ENCODE measurements around the gene APBA2. TPM values are rescaled to one million over a fixed set of nuclear protein-coding genes. Genes with fewer than 3 reads are reported as not detected.
A peak's percentile ranks its signal among the peaks of the same experiment; 100 is the strongest.

The APBA2 gene
- total and polyA plus RNA-seq, 2 of the 4 experiments (the other 2 are of a cell fraction), result 21.7 to 33.0 TPM

DNA sequence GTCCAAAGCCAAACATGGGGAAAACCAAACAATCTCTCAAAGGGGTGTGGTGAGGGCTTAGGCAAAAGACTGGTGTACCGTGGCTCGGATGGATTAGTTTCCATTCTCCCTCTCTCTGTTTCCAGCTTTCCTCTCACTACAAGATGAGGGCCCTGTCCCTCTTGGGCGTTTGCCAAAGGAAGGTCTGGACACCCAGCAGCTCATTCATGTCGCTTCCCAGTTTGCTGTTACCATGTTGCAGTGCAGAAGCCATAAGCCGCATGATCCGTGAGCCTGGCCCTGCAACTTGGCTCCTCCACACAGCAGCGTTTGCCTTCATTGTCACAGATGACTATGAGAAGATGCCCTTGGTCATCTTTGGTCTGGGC, 92.2 kb downstream of the APBA2 start:
- BruUV-seq (replicated peaks), result no TSS peak
- Histone ChIP-seq H3K27ac (ENCODE audit: insufficient read depth, low read length) (no peak overlapping the region), H2BK20ac (ENCODE audit: low read depth, low read length) (peak overlapping the region; percentile 49), H3K14ac (replicated peaks; ENCODE audit: low read depth, low read length) (no peak overlapping the region; the same call in 1 of the 2 replicates), H4K5ac (ENCODE audit: low read depth, low read length) (no peak overlapping the region), H2AK5ac (ENCODE audit: low read depth, low read length) (peak overlapping the region; percentile 63; the same call in 1 of the 2 replicates), H3K56ac (ENCODE audit: extremely low read depth, insufficient read depth, low read length) (no peak overlapping the region), H4K91ac (ENCODE audit: insufficient read depth, low read depth, low read length) (no peak overlapping the region), H3K9ac (ENCODE audit: low read depth, low read length) (no peak overlapping the region), H3K4ac (ENCODE audit: low read depth, low read length) (peak overlapping the region; percentile 3; the same call in 1 of the 2 replicates), H2BK15ac (ENCODE audit: low read depth, low read length) (0 out of 3 replicates have a peak overlapping the region, but pooled peaks have one; percentile 5), H2AK9ac (replicated peaks; ENCODE audit: low read depth, low read length, poor library complexity) (peak overlapping the region; percentile 79), H3K4me3 (ENCODE audit: insufficient read depth, low read depth, low read length) (no peak overlapping the region), H3K36me3 (ENCODE audit: control insufficient read depth, insufficient read depth, low read length) (no peaks in the 10 kb centered on the region), H3K4me2 (ENCODE audit: low read depth, low read length) (no peak overlapping the region), H3K4me1 (ENCODE audit: control insufficient read depth, insufficient read depth, low read length) (peaks cover 4% of the 10 kb centered on the region; the same call in 1 of the 2 replicates), H3K23ac (ENCODE audit: low read depth, low read length) (no peak overlapping the region), H3K9me3 (ENCODE audit: control insufficient read depth, insufficient read depth, low read length) (no peaks in the 10 kb centered on the region), H2AFZ (replicated peaks; ENCODE audit: low read length, poor library complexity) (no peak overlapping the region), H4K20me1 (ENCODE audit: insufficient read depth, low read length) (peaks cover 13% of the 10 kb centered on the region; the same call in 1 of the 2 replicates), H2BK120ac (ENCODE audit: low read depth, low read length) (peak overlapping the region; percentile 37; the same call in 1 of the 2 replicates), H3K9me1 (ENCODE audit: insufficient read depth, low read length) (peaks cover 11% of the 10 kb centered on the region), H3K18ac (ENCODE audit: low read depth, low read length) (no peak overlapping the region), H4K8ac (ENCODE audit: low read depth in 2 of 2, low read length in 2 of 2) (no peak overlapping the region), H3K79me1 (ENCODE audit: low read depth in 1 of 2, low read length in 2 of 2) (peaks cover 9 to 40% of the 10 kb centered on the region in 2 experiments), H3K27me3 (ENCODE audit: control insufficient read depth, insufficient read depth, low read length) (no peaks in the 10 kb centered on the region), H2BK5ac (ENCODE audit: low read depth, low read length, poor library complexity, severe bottlenecking) (no peak overlapping the region)
- WGBS, 2 experiments (ENCODE audit: extremely low coverage in 2 of 2, insufficient read length in 1 of 2), result 67% methylated on average over 1 of the region's 7 CpGs; no CpG with 5 or more reads in 1 of the 2 experiments
- TF ChIP-seq SMC3 (IDR thresholded peaks at IDR 0.05; ENCODE audit: low read depth, low read length) (no peak), CHD1 (IDR thresholded peaks at IDR 0.05; ENCODE audit: low read depth, low read length) (no peak), USF2 (IDR thresholded peaks at IDR 0.05; ENCODE audit: low read depth, low read length) (no peak), RCOR1 (IDR thresholded peaks at IDR 0.05; ENCODE audit: insufficient replicate concordance, low read length) (no peak)
- DNase-seq, result no peak
- ChIA-PET POLR2A (ENCODE audit: unreplicated experiment) (no interaction called here), CTCF (no interaction called here)
- intact Hi-C loops (cut with micrococcal nuclease), result no loop called here
- ATAC-seq (ENCODE audit: low read depth), result no peak
- dilution Hi-C loops (cut with HindIII; ENCODE audit: low sequenced_read_pairs, unreplicated experiment), result no loop called here
- in situ Hi-C loops (cut with MboI; ENCODE audit: low sequenced_read_pairs), result loop anchor here (10.0 kb wide), 1 partner anchor 93 kb away; the partner anchor contains the start of gene APBA2
